Activated CD4-positive, alpha-beta T cell treated with anti-CD3 and anti-CD28 coated beads, Interleukin-2, amount 10 ng/mL, durations not matched to agents 7 days and 5 days (primary cell): Measurements from ENCODE around the gene TRIM31. TPM values are rescaled to one million over a fixed set of nuclear protein-coding genes. Genes with fewer than 3 reads are reported as not detected.
A peak's percentile ranks its signal among the peaks of the same experiment; 100 is the strongest.

Experiments
- CTCF ChIA-PET: fragments of 350-600 bp; sonication (Branson Sonifier 250); formaldehyde crosslinking; loops from one replicate; lab custom pipeline; 2021; ENCODE audit warnings: antibody characterized with exemption; lab: Charles Lee
- POLR2A ChIA-PET: fragments of 350-600 bp; sonication (Branson Sonifier 250); formaldehyde crosslinking; loops from one replicate; lab custom pipeline; 2021; ENCODE audit warnings: antibody characterized with exemption; lab: Charles Lee
- DNase-seq: peaks from one replicate; pipeline ENCODE4 v3.0.0-alpha.2; 2020
- H3K27ac Mint-ChIP-seq: one replicate; pipeline ENCODE4 v1.8.0; 2021; ENCODE audit warnings: mild to moderate bottlenecking, moderate library complexity, mixed read lengths
- H3K27me3 Mint-ChIP-seq: one replicate; pipeline ENCODE4 v1.8.0; 2021; ENCODE audit warnings: mixed read lengths
- H3K36me3 Mint-ChIP-seq: one replicate; pipeline ENCODE4 v1.8.0; 2021; ENCODE audit warnings: low read depth, mixed read lengths
- H3K4me1 Mint-ChIP-seq: one replicate; pipeline ENCODE4 v1.8.0; 2021; ENCODE audit warnings: mixed read lengths
- H3K4me3 Mint-ChIP-seq: one replicate; pipeline ENCODE4 v1.8.0; 2021; ENCODE audit warnings: mild to moderate bottlenecking, moderate library complexity, mixed read lengths
- H3K9me3 Mint-ChIP-seq: one replicate; pipeline ENCODE4 v1.8.0; 2021; ENCODE audit warnings: mixed read lengths
- total RNA-seq, 2 experiments: library from RNA; stranded (reverse); gene quantifications; one replicate each; pipeline ENCODE4 v1.2.3, GENCODE V29; 2021

Gene TRIM31
- total RNA-seq, 2 experiments from 2014 or later, result not detected

DNA sequence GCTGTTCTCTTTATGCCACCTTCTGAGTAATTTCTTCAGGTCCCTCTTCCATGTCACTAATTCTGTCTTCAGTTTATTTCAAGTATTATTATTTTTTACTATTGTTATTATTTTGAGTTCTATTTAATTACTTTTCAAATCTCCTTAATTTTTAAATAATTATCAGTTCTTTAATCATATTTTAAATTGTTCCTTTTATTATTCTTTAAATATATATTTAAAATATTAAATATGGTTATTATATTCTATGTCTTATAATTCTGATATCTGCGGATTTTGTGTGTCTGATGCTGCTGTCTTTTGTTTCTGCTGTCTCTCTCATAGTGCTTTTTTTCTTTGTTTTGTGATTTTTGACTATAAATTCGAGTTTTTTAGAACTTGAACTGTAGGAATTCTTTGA, 49.6 kb downstream of the TRIM31 start:
- Mint-ChIP-seq H3K4me3 (no peak overlapping the region), H3K27me3 (no peaks in the 10 kb centered on the region), H3K36me3 (peaks cover 44% of the 10 kb centered on the region), H3K9me3 (no peaks in the 10 kb centered on the region), H3K27ac (peak overlapping the region; percentile 69), H3K4me1 (peaks cover 59% of the 10 kb centered on the region)
- ChIA-PET CTCF (interaction anchor here (0.6 to 0.8 kb wide), 3 partner anchors 103 to 430 kb away, joined by 3 to 4 read pairs (median 3); no protein-coding TSS in a partner anchor), POLR2A (no interaction called here)
- DNase-seq, result no peak

DNA sequence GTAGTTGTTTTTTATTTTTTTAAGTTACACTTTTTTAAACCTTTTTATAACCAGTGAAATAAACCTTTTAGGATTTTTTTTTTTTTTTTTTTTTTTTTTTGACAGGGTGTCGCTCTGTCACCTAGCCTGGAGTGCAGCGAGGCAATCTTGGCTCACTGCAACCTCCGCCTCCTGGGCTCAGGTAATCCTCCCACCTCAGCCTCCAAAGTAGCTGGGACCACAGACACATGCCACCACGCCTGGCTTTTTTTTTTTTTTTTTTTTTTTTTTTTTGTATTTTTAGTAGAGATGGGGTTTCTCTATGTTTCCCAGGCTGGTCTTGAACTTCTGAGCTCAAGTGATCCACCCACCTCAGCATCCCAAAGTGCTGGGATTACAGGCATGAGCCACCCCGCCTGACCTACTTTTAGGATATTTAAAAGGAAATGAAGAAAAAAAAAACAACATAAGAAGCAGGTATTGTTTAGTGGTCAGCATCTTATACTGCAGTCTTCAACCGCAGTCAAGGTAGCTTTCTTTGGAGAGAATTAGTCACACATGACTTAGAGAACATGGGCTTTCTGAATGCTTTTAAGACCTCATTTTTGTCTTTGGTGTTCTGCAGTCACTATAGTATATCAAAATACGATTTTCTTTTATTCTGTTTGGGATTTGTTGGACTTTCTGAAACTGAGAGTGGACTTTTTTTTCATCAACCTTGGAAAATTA, 50.3 kb downstream of the TRIM31 start:
- ChIA-PET CTCF (interaction anchor here (0.5 to 0.8 kb wide), 4 partner anchors 104 to 1205 kb away, joined by 3 to 4 read pairs (median 3); no protein-coding TSS in a partner anchor), POLR2A (no interaction called here)
- DNase-seq, result no peak
- H3K27ac Mint-ChIP-seq, result peak overlapping the region; percentile 98
- peak overlapping the region; percentile 97 for H3K4me3 Mint-ChIP-seq
- no peaks in the 10 kb centered on the region for H3K27me3 Mint-ChIP-seq
- peaks cover 52% of the 10 kb centered on the region for H3K4me1 Mint-ChIP-seq
- peaks cover 39% of the 10 kb centered on the region for H3K36me3 Mint-ChIP-seq
- no peaks in the 10 kb centered on the region for H3K9me3 Mint-ChIP-seq

- CTCF ChIA-PET, result interaction anchor here (0.5 to 1.3 kb wide), 3 partner anchors 9 to 1205 kb away, joined by 3 to 4 read pairs (median 3); no protein-coding TSS in a partner anchor
- no peaks in the 10 kb centered on the region for H3K9me3 Mint-ChIP-seq
- peak; percentile 63 for DNase-seq
Measured at GRCh38 chr6:30061858-30062458, 50.9 kb downstream of the TRIM31 start.

DNA sequence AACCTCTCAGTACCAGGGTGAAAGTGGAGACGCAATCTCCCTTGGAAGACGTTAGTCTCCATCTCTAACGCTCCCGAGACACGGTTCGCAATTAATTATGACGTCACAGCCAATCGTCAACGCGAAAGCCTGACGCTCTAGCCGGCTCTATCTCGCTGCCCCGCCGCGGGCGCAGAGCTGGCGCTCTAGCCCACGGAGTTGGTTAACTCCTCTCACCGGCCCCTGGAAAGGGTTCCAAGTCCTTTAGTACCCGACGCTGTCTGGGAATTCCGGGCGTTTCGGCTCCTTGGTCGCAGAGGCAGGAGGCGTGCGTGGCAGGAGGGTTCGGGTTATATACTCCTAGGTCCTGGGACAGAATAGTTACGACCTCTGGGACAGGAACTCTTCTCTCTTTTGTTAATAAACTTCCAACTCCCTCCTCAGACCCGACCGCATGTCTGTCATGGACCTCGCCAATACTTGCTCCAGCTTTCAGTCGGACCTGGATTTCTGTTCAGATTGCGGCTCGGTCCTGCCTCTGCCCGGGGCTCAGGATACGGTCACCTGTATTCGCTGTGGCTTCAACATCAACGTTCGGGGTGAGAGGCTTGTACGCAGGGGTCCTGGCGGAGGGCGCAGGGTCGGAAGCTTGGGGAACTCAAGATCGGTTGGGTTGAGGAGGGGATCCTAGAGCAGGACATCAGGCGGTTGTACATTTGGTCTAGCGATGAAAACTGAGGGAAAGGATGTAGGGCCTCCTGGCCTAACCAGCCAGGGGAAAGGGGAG, 51.6 kb downstream of the TRIM31 start, which contains the start of gene POLR1H:
TSS of gene POLR1H (plus strand) at position 174 of the 766 bp plus-strand sequence. CDS start at position 434, 260 bp downstream.
- peak; percentile 92 for DNase-seq
- Mint-ChIP-seq H3K27me3 (no peaks in the 10 kb centered on the region), H3K4me3 (peak within 1 kb of the TSS; percentile 97), H3K4me1 (peaks cover 46% of the 10 kb centered on the region), H3K36me3 (peaks cover 39% of the 10 kb centered on the region), H3K27ac (peak within 1 kb of the TSS; percentile 98), H3K9me3 (no peaks in the 10 kb centered on the region)
- ChIA-PET POLR2A (interaction anchor here (0.7 kb wide), 1 partner anchor 10 kb away, joined by 3 read pairs; no protein-coding TSS in a partner anchor), CTCF (interaction anchor here (0.7 to 1.7 kb wide), 7 partner anchors 9 to 97 kb away, joined by 3 to 7 read pairs (median 3); no protein-coding TSS in a partner anchor)

More at GRCh38 chr6:30061858-30062458, 50.9 kb downstream of the TRIM31 start:
- Mint-ChIP-seq H3K27me3 (no peaks in the 10 kb centered on the region), H3K27ac (peak overlapping the region; percentile 98), H3K4me3 (peak overlapping the region; percentile 97), H3K36me3 (peaks cover 39% of the 10 kb centered on the region), H3K4me1 (peaks cover 48% of the 10 kb centered on the region)
- POLR2A ChIA-PET, result interaction anchor here (0.7 kb wide), 1 partner anchor 9 kb away, joined by 3 read pairs; no protein-coding TSS in a partner anchor

DNA sequence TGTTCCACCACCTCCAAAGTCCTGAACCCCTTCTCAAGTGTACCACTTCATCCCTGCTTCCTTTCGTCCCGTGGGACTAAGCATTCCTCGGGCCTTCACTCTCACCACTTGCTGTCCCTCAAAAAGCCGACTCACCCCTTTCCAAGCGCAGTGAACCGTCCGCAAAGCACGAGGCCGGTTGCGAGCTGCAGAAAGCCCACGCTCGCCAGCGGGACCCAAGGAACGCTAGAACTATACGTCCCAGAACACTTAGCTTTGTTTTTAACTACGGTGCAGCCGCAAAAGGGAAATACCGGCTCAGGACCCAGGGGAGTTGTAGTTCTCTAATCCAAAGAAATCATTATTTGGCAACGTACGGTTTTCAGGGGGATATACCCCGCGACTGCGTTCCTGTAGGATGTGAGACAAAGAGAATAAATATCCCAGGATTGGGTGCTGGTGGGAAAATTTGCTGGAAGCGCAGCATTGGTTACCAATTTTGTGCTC, 52.2 kb downstream of the TRIM31 start:
- Mint-ChIP-seq H3K9me3 (no peaks in the 10 kb centered on the region), H3K27me3 (no peaks in the 10 kb centered on the region), H3K36me3 (peaks cover 36% of the 10 kb centered on the region), H3K4me1 (peaks cover 40% of the 10 kb centered on the region), H3K27ac (peak overlapping the region; percentile 98), H3K4me3 (peak overlapping the region; percentile 97)
- DNase-seq, result peak; percentile 19
- ChIA-PET POLR2A (no interaction called here), CTCF (interaction anchor here (0.7 to 1.7 kb wide), 7 partner anchors 8 to 98 kb away, joined by 3 to 7 read pairs (median 3); no protein-coding TSS in a partner anchor)

DNA sequence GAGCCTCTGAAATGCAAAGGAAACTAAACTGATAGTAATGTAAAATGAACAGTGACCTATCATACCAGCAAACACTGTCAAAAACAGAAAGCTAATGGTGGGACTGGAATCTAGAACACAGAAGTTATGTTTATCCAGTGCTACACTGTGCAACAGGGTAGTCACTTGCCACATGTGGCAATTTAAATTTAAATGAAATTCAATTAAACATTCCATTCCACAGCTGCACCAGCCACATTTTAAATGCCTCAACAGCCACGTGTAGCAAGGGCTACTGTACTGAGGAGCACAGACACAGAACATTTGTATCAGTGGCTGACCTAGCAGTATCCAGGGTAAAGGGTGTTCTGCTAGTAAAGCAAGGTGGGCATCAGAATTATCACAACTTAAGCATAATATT, 57.4 kb downstream of the TRIM31 start:
- DNase-seq, result no peak
- H3K4me3 Mint-ChIP-seq, result no peak overlapping the region
- CTCF ChIA-PET, result no interaction called here

GRCh38 chr6:30053682-30054081, 59.2 kb downstream of the TRIM31 start:
- no peak overlapping the region for H3K4me3 Mint-ChIP-seq
- DNase-seq, result no peak
- ChIA-PET CTCF (no interaction called here), POLR2A (no interaction called here)
- H3K4me1 Mint-ChIP-seq, result peaks cover 3% of the 10 kb centered on the region
- H3K27ac Mint-ChIP-seq, result no peak overlapping the region
- no peaks in the 10 kb centered on the region for H3K27me3 Mint-ChIP-seq
- H3K36me3 Mint-ChIP-seq, result peaks cover 9% of the 10 kb centered on the region
- H3K9me3 Mint-ChIP-seq, result no peaks in the 10 kb centered on the region

More for the DNA sequence above, 57.4 kb downstream of the TRIM31 start:
- POLR2A ChIA-PET, result no interaction called here
- Mint-ChIP-seq H3K27ac (no peak overlapping the region), H3K4me1 (peaks cover 17% of the 10 kb centered on the region), H3K27me3 (no peaks in the 10 kb centered on the region), H3K36me3 (peaks cover 9% of the 10 kb centered on the region), H3K9me3 (no peaks in the 10 kb centered on the region)

Other genes with a start within 250 kb of the TRIM31 start
- gene HLA-A, start 170.6 kb downstream of the TRIM31 start, total RNA-seq, result 1,000 to 10,000 TPM; 1,667 to 1,766 TPM
- 10 to 100 TPM; 52.9 to 59.1 TPM for gene POLR1H, start 51.8 kb downstream of the TRIM31 start, total RNA-seq
- 10 to 100 TPM; 57.9 to 73.7 TPM for gene PPP1R11, start 45.9 kb downstream of the TRIM31 start, total RNA-seq
- gene RNF39, start 37.3 kb downstream of the TRIM31 start, total RNA-seq, result not detected
- gene TRIM40, start 23.1 kb upstream of the TRIM31 start, total RNA-seq, result not detected
- not detected for gene TRIM10, start 48.1 kb upstream of the TRIM31 start, total RNA-seq
- gene TRIM15, start 50.5 kb upstream of the TRIM31 start, total RNA-seq, result not detected
- 10 to 100 TPM; 84.6 to 88.3 TPM for gene TRIM26, start 100.3 kb upstream of the TRIM31 start, total RNA-seq
- gene TRIM39, start 213.8 kb upstream of the TRIM31 start, total RNA-seq, result 10 to 100 TPM; 13.0 to 15.4 TPM
- 10 to 100 TPM; 37.5 to 42.7 TPM for gene RPP21, start 232.1 kb upstream of the TRIM31 start, total RNA-seq